Adipocyte (in vitro differentiated cells): ENCODE measurements around the gene GAGE12G.
"Not testable (repeated sequence)": the region's sequence is repeated elsewhere in the genome, so short reads cannot be mapped to it uniquely, and the experiment has no call there.

Experiments
- DNase-seq: peaks from one replicate; pipeline ENCODE4 v3.0.0-alpha.2; 2015; ENCODE audit warnings: low read depth
- H3K27me3 ChIP-seq: replicated peaks from 2 replicates; pipeline ENCODE4 v1.7.0; 2013; ENCODE audit warnings: mild to moderate bottlenecking, low read length, moderate library complexity; ENCODE audit not compliant: control insufficient read depth, insufficient read depth
- H3K36me3 ChIP-seq: 2 replicates; pipeline ENCODE4 v1.7.0; 2013; ENCODE audit warnings: low read length, mild to moderate bottlenecking, moderate library complexity; ENCODE audit not compliant: control insufficient read depth, insufficient read depth, severe bottlenecking
- H3K4me1 ChIP-seq: 2 replicates; pipeline ENCODE4 v1.7.0; 2013; ENCODE audit warnings: mild to moderate bottlenecking, low read length, moderate library complexity; ENCODE audit not compliant: control insufficient read depth, insufficient read depth
- H3K4me3 ChIP-seq: 2 replicates; pipeline ENCODE4 v1.7.0; 2013; ENCODE audit warnings: mild to moderate bottlenecking, low read length, moderate library complexity
- H3K9ac ChIP-seq: 2 replicates; pipeline ENCODE4 v1.7.0; 2013; ENCODE audit warnings: mild to moderate bottlenecking, low read length, moderate library complexity
- H3K9me3 ChIP-seq: 2 replicates; pipeline ENCODE4 v1.7.0; 2013; ENCODE audit warnings: mild to moderate bottlenecking, low read length, moderate library complexity; ENCODE audit not compliant: control insufficient read depth

GAGE12G gene

DNA sequence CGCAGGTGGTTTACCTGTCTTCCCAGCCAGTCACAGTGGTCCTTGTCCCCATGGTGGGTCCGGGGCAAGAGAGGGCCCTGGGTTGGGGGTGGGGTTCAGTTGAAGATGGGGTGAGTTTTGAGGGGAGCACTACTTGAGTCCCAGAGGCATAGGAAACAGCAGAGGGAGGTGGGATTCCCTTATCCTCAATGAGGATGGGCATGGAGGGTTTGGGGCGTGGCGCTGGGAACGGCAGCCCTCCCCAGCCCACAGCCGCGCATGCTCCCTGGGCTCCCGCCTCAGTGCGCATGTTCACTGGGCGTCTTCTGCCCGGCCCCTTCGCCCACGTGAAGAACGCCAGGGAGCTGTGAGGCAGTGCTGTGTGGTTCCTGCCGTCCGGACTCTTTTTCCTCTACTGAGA lies at the start of gene GAGE12G:
TSS of gene GAGE12G (plus strand) at position 301 of the 400 bp plus-strand sequence. CDS start 1,155 bp downstream, outside the sequence.
- not testable (repeated sequence) for H3K27me3 ChIP-seq, H3K9ac ChIP-seq, H3K4me1 ChIP-seq, DNase-seq, H3K36me3 ChIP-seq, H3K4me3 ChIP-seq, H3K9me3 ChIP-seq

DNA sequence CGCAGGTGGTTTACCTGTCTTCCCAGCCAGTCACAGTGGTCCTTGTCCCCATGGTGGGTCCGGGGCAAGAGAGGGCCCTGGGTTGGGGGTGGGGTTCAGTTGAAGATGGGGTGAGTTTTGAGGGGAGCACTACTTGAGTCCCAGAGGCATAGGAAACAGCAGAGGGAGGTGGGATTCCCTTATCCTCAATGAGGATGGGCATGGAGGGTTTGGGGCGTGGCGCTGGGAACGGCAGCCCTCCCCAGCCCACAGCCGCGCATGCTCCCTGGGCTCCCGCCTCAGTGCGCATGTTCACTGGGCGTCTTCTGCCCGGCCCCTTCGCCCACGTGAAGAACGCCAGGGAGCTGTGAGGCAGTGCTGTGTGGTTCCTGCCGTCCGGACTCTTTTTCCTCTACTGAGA lies 38.3 kb upstream of the GAGE12G start, which contains the start of gene GAGE12C:
TSS of gene GAGE12C (plus strand) at position 301 of the 400 bp plus-strand sequence. CDS start 1,155 bp downstream, outside the sequence.
- H3K27me3 ChIP-seq, H3K9me3 ChIP-seq, H3K9ac ChIP-seq, H3K4me3 ChIP-seq, H3K36me3 ChIP-seq, H3K4me1 ChIP-seq, DNase-seq: not testable (repeated sequence)

DNA sequence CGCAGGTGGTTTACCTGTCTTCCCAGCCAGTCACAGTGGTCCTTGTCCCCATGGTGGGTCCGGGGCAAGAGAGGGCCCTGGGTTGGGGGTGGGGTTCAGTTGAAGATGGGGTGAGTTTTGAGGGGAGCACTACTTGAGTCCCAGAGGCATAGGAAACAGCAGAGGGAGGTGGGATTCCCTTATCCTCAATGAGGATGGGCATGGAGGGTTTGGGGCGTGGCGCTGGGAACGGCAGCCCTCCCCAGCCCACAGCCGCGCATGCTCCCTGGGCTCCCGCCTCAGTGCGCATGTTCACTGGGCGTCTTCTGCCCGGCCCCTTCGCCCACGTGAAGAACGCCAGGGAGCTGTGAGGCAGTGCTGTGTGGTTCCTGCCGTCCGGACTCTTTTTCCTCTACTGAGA lies 28.8 kb upstream of the GAGE12G start, which contains the start of gene GAGE12D:
TSS of gene GAGE12D (plus strand) at position 301 of the 400 bp plus-strand sequence. CDS start 1,155 bp downstream, outside the sequence.
- not testable (repeated sequence) for H3K4me3 ChIP-seq, H3K9ac ChIP-seq, H3K36me3 ChIP-seq, DNase-seq, H3K4me1 ChIP-seq, H3K27me3 ChIP-seq, H3K9me3 ChIP-seq

DNA sequence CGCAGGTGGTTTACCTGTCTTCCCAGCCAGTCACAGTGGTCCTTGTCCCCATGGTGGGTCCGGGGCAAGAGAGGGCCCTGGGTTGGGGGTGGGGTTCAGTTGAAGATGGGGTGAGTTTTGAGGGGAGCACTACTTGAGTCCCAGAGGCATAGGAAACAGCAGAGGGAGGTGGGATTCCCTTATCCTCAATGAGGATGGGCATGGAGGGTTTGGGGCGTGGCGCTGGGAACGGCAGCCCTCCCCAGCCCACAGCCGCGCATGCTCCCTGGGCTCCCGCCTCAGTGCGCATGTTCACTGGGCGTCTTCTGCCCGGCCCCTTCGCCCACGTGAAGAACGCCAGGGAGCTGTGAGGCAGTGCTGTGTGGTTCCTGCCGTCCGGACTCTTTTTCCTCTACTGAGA lies 19.2 kb upstream of the GAGE12G start, which contains the start of gene GAGE12E:
TSS of gene GAGE12E (plus strand) at position 301 of the 400 bp plus-strand sequence. CDS start 1,155 bp downstream, outside the sequence.
- H3K4me3 ChIP-seq, DNase-seq: not testable (repeated sequence)

GRCh38 chrX:49560542-49560941 lies 9.7 kb upstream of the GAGE12G start, which contains the start of gene GAGE12F:
Gene GAGE12F (plus strand): TSS chrX:49560842. CDS start chrX:49561997, 1,155 bp downstream.
- H3K9ac ChIP-seq, DNase-seq, H3K9me3 ChIP-seq, H3K27me3 ChIP-seq, H3K36me3 ChIP-seq, H3K4me1 ChIP-seq, H3K4me3 ChIP-seq: not testable (repeated sequence)

More for the DNA sequence above, 19.2 kb upstream of the GAGE12G start, which contains the start of gene GAGE12E:
- not testable (repeated sequence) for H3K9me3 ChIP-seq, H3K9ac ChIP-seq, H3K27me3 ChIP-seq, H3K36me3 ChIP-seq, H3K4me1 ChIP-seq

DNA sequence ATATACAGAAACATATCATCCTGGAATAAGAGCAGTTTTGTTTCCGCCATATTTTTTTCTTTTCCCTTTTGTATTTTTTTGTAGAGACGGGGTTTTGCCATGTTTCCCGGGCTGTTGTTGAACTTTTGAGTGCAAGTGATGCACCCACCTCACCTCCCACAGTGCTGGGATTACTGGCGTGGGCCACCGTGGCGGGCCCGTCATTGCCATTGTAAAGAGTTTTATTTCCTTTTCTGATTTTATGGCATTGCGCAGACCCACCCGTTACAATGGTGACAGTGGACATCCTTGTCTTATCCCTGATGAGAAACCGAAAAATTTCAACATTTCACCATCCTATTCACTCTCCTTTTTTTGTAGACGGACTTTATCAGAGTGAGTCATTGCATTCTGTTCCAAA lies 1.5 kb upstream of the GAGE12G start:
- not testable (repeated sequence) for H3K36me3 ChIP-seq, DNase-seq, H3K27me3 ChIP-seq, H3K4me3 ChIP-seq, H3K9ac ChIP-seq, H3K4me1 ChIP-seq, H3K9me3 ChIP-seq

GRCh38 chrX:49569152-49569551 lies 1.0 kb upstream of the GAGE12G start:
- not testable (repeated sequence) for H3K36me3 ChIP-seq, H3K9me3 ChIP-seq, DNase-seq, H3K9ac ChIP-seq, H3K4me1 ChIP-seq, H3K27me3 ChIP-seq, H3K4me3 ChIP-seq

DNA sequence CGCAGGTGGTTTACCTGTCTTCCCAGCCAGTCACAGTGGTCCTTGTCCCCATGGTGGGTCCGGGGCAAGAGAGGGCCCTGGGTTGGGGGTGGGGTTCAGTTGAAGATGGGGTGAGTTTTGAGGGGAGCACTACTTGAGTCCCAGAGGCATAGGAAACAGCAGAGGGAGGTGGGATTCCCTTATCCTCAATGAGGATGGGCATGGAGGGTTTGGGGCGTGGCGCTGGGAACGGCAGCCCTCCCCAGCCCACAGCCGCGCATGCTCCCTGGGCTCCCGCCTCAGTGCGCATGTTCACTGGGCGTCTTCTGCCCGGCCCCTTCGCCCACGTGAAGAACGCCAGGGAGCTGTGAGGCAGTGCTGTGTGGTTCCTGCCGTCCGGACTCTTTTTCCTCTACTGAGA lies 9.4 kb downstream of the GAGE12G start, which contains the start of gene GAGE12H:
TSS of gene GAGE12H (plus strand) at position 301 of the 400 bp plus-strand sequence. CDS start 1,155 bp downstream, outside the sequence.
- not testable (repeated sequence) for H3K36me3 ChIP-seq, H3K9me3 ChIP-seq, H3K9ac ChIP-seq, H3K27me3 ChIP-seq, DNase-seq, H3K4me1 ChIP-seq, H3K4me3 ChIP-seq

DNA sequence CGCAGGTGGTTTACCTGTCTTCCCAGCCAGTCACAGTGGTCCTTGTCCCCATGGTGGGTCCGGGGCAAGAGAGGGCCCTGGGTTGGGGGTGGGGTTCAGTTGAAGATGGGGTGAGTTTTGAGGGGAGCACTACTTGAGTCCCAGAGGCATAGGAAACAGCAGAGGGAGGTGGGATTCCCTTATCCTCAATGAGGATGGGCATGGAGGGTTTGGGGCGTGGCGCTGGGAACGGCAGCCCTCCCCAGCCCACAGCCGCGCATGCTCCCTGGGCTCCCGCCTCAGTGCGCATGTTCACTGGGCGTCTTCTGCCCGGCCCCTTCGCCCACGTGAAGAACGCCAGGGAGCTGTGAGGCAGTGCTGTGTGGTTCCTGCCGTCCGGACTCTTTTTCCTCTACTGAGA lies 19.0 kb downstream of the GAGE12G start, which contains the start of gene GAGE2A:
TSS of gene GAGE2A (plus strand) at position 301 of the 400 bp plus-strand sequence. CDS start 1,155 bp downstream, outside the sequence.
- H3K36me3 ChIP-seq, H3K9me3 ChIP-seq, H3K27me3 ChIP-seq, H3K9ac ChIP-seq, DNase-seq, H3K4me3 ChIP-seq, H3K4me1 ChIP-seq: not testable (repeated sequence)

- H3K27me3 ChIP-seq, H3K4me1 ChIP-seq, H3K4me3 ChIP-seq, H3K9me3 ChIP-seq, H3K36me3 ChIP-seq, H3K9ac ChIP-seq, DNase-seq: not testable (repeated sequence)
These were observed 19.7 kb downstream of the GAGE12G start for GRCh38 chrX:49589769-49590478.

DNA sequence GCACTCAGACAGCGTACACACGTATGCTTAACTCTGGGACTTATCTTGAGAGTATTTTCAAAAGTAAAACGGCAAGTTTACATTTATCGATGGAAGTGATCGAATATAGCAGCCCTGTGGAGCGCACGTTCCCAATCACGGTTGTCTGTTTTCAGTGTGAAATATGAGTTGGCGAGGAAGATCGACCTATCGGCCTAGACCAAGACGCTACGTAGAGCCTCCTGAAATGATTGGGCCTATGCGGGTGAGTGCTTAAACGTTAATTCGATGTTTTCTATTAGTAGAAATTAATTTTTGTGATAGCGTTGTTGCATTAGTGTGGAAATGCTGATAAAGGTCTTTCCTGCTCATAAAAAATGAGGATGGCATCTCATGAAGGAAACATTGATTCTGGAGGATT lies 20.3 kb downstream of the GAGE12G start:
- H3K9me3 ChIP-seq, H3K9ac ChIP-seq, DNase-seq, H3K4me3 ChIP-seq, H3K4me1 ChIP-seq, H3K27me3 ChIP-seq, H3K36me3 ChIP-seq: not testable (repeated sequence)
